ENCODE results near the gene PLAAT1.

The PLAAT1 gene

GRCh38 chr3:193240850-193241706 lies at the start of gene PLAAT1:
Gene PLAAT1, plus strand, starts transcription at chr3:193241222. Its CDS starts 14,429 bp downstream, at chr3:193255651.
- DNase-seq (ENCODE audit: low spot score): peak; percentile 54

GRCh38 chr3:193194371-193194770 lies 46.7 kb upstream of the PLAAT1 start:
- no peak for DNase-seq (ENCODE audit: low spot score)

- DNase-seq (ENCODE audit: low spot score): no peak
Observed at GRCh38 chr3:193196746-193197145, 44.3 kb upstream of the PLAAT1 start.

GRCh38 chr3:193207290-193208273 lies 33.4 kb upstream of the PLAAT1 start:
- no peak for DNase-seq (ENCODE audit: low spot score)

GRCh38 chr3:193210618-193211017 lies 30.4 kb upstream of the PLAAT1 start:
- no peak for DNase-seq (ENCODE audit: low spot score)

GRCh38 chr3:193211173-193211572 lies 29.8 kb upstream of the PLAAT1 start:
- DNase-seq (ENCODE audit: low spot score): no peak

GRCh38 chr3:193211984-193212383 lies 29.0 kb upstream of the PLAAT1 start:
- DNase-seq (ENCODE audit: low spot score): no peak

- DNase-seq (ENCODE audit: low spot score): no peak
Observed at GRCh38 chr3:193212844-193213243, 28.2 kb upstream of the PLAAT1 start.

GRCh38 chr3:193214445-193214844 lies 26.6 kb upstream of the PLAAT1 start:
- no peak for DNase-seq (ENCODE audit: low spot score)

GRCh38 chr3:193225302-193226125 lies 15.5 kb upstream of the PLAAT1 start:
- DNase-seq (ENCODE audit: low spot score): no peak

- DNase-seq (ENCODE audit: low spot score): no peak
Observed at GRCh38 chr3:193228206-193228605, 12.8 kb upstream of the PLAAT1 start.

- no peak for DNase-seq (ENCODE audit: low spot score)
Observed at GRCh38 chr3:193229851-193230420, 11.1 kb upstream of the PLAAT1 start.

GRCh38 chr3:193230610-193231009 lies 10.4 kb upstream of the PLAAT1 start:
- no peak for DNase-seq (ENCODE audit: low spot score)

GRCh38 chr3:193231201-193231600 lies 9.8 kb upstream of the PLAAT1 start:
- DNase-seq (ENCODE audit: low spot score): no peak

- no peak for DNase-seq (ENCODE audit: low spot score)
Observed at GRCh38 chr3:193236599-193236998, 4.4 kb upstream of the PLAAT1 start.

- DNase-seq (ENCODE audit: low spot score): no peak
Observed at GRCh38 chr3:193237030-193237429, 4.0 kb upstream of the PLAAT1 start.

- no peak for DNase-seq (ENCODE audit: low spot score)
Observed at GRCh38 chr3:193240436-193240849, 579 bp upstream of the PLAAT1 start.

GRCh38 chr3:193241716-193242115 lies 694 bp downstream of the PLAAT1 start:
- no peak for DNase-seq (ENCODE audit: low spot score)

GRCh38 chr3:193243571-193243970 lies 2.5 kb downstream of the PLAAT1 start:
- no peak for DNase-seq (ENCODE audit: low spot score)

- DNase-seq (ENCODE audit: low spot score): no peak
Observed at GRCh38 chr3:193248848-193249468, 7.9 kb downstream of the PLAAT1 start.

GRCh38 chr3:193250492-193250891 lies 9.5 kb downstream of the PLAAT1 start:
- no peak for DNase-seq (ENCODE audit: low spot score)

All from globus pallidus (tissue), 1 donor.